NCI-H146 (cell line): ENCODE data around the gene CHN1.

Experiments
- DNase-seq: peaks from one replicate; lab custom pipeline; 2025; lab: John Stamatoyannopoulos, UW

CHN1 gene

DNA sequence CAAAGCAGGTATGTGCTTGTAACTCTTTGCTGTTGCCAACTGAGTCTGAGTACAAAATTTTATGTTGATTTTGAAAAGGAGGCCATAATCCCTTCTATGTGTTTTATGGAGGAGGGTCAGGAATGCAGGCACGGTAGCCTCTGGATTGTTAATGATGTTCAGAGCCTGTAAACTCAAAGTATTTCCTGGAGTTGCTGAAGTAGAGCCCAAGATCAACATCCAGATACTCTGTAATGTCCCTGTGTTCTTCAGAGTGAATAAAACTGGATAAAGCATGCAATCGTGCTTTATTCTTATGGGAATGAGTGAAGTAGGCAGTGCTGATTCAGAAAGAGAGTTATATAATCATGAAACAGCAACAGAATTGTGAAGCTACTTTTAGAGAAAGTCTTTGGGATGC lies 179.1 kb downstream of the CHN1 start:
- no peak for DNase-seq

- no peak for DNase-seq
Measured at GRCh38 chr2:174824068-174824467, 181.1 kb downstream of the CHN1 start.

GRCh38 chr2:174821628-174822027 lies 183.6 kb downstream of the CHN1 start:
- DNase-seq = no peak

- no peak for DNase-seq
Measured at GRCh38 chr2:174820361-174820760, 184.8 kb downstream of the CHN1 start.

DNA sequence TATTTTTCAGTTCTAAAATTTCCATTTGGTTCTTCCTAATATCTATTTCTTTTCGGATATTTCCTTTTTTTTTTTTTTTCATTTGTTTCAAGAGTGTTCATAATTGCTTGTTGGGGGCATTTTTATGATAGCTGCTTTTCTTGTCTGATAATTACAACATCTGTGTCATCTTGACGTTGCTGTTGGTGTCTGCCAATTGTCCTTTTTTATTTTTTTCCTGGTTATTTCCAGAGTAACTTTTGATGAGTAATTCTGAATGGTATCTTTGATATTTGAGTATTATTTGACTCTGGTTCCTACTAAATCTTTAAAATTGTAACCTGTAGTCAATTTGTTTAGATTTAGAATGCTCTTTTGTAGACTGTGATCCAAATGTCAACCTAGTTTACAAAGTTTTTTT lies 189.7 kb downstream of the CHN1 start:
- DNase-seq = no peak

- no peak for DNase-seq
Measured at GRCh38 chr2:174812037-174812436, 193.1 kb downstream of the CHN1 start.

DNA sequence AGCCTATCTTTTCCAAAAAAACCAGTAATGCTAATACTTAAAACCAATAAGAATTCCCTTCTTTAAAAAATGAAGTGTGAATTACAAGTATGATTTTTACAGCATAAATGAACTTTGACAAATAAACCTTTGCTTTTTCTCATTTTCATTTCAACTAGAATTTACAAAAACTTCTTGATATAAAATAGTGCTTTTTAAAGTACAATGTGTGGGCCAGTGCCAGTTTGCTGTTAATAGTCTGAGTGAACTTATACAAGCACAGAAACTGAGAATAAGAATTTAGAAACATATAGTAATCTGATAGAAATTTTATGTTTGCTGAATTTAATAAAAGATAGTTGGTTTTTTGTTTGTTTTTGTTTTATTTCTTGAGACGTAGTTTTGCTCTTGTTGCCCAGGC lies 197.2 kb downstream of the CHN1 start:
- no peak for DNase-seq

DNA sequence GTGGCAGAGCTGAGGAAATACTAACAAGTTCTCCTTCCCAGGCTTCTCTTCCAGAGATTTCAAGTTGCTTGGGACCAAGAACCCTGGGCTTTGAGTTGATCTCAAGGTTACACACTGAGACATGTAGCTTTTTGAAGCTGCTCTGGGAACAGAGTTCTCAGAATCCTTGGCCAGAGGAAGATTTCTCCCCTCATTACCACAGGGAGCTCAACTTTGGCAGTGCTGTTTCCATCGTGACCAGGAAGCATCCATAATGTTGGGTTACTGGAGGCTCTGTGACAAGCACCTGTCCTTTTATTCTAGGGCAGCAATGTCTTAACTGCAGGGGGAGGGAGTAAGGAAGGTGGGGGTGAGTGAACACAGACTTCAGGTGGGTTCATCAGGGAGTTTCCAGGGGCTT lies 199.4 kb downstream of the CHN1 start:
- no peak for DNase-seq

DNA sequence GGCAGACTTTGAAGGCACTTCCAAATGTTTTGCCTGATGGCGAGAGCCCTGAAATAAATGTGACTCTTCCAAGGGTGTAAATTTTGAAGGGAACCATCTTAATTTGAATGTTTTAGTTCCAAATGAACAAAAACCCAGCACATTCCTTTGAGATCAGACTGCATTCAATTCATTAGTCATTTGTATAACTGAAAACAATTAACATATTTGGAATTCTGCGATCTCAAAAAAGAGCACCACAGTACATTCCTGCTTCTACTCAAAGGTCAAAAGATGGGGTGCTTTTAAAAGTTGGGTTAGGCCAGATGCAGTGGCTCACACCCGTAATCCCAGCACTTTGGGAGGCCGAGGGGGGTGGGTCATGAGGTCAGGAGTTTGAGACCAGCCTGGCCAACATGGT lies 202.7 kb downstream of the CHN1 start:
- no peak for DNase-seq

DNA sequence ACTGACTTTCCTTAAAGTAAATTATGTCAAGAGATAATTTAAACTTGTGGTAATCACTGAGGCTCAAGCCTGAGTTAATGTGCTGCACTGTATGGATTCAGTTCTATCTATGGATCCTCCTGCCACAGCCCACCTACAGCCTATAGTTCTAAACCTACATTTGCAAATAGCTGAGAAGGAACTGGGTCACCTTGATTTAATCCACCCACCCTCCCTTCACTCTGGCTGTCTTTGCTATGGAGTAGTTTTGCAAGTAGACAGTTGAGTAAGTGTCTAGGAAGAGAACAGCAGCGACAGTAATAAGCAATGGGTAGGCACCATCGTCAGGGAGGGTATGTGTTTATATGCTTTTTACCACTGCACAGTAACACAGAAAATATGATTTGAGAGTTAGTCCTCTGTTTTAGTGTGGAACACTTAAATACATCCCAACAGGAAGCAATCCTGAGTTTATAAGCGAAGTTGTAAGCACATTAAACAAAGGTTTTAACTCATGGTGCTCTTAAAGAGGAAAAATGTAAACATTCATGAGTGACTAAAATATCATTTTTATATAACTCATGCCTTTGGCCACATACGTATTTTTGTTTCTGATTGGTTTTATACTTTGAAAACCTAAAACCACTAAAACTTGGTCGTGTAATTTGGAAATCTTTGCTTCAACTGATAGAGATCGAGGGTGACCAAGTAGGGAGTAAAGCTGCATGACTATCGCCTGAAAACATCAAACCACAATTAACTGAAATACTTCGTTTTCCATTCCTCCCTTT lies 204.6 kb downstream of the CHN1 start:
- DNase-seq = no peak

DNA sequence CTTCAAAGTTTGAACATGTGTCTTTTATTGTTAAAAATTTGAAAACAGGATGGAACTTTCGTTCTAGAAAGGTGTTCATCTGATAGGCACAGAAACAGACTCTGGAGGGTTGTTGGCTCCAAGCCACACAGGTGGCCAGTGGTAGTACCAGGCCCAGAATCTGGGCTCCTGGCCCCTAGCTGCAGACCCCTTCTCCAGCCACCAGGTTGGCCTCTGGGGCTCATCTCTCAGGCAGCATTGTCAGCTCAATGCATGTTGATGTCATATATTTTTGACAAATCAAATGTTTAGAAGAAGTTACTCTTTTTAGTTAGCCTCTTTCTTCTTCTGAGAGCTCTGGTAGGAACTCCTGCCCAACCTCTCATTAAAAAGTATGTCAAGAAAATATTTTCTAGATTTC lies 206.4 kb downstream of the CHN1 start:
- no peak for DNase-seq

DNA sequence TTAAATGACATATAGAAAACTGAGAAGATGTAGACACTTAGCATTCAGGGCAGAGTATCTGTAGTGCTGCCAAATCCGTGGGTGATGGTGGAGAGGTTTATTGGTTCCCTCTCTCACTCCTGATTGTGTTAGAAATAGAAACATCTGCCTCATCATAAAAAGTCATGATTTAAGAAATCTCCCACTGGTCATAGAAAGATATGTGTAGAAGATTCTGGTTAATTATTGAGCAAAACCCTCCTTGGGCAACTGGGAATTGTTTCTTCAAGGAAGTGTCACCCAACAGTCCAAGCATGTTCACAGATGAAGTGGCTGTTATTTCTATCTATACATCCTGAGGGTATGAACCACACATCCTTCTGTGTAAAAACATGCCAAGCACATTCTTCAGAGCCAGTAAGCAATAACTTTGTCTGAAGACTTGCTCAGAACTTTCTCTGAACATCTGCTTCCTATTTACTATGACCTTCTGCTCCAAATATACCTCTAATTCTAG lies 207.4 kb downstream of the CHN1 start:
- DNase-seq = no peak

DNA sequence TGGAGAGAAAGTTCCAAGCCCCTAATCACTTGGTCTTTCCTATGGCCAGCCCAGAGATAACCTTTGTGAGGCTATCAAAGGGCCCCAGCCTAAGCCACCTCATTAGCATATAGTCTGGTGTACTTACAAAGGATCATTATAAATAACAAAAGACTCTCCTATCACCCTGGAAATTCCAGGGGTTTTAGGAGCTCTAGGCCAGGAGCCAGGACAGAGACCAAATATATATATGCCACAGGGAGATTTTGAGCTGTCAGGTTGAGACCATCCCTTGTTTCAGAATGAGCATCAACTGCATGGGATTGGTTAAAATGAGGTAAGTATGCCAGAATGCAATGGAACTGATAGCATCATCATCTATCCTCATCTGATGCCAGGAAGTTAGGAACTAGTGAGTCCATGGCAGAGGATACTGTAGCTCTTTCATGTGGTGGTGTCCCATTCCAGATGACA lies 208.8 kb downstream of the CHN1 start:
- no peak for DNase-seq

DNA sequence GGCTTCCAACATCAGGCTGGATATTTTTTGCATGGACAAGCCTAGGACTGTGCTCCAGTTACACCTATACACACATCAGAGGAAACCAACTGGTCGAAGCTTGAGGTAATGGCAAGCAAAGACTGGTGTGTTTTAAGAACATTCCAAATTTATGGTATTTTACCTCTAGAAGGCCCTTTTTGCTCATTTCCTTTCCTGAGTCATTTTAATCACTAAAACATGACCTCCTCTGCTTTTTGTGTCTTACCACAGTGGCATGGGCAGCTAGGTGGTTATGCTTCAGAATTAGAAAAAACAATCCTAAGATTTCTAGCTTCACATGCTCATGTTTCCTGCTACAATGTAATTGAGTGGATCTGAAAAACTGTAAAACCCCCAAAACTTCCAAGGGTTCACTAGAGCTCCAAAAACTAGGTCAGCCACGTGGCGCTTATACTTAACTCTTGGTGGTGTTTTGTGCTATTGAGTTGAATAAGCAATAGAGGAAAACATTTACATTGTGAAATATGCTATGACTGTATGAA lies 210.3 kb downstream of the CHN1 start:
- no peak for DNase-seq

GRCh38 chr2:174792309-174793025 lies 212.7 kb downstream of the CHN1 start:
- no peak for DNase-seq

- no peak for DNase-seq
Measured at GRCh38 chr2:174791746-174792280, 213.4 kb downstream of the CHN1 start.

DNA sequence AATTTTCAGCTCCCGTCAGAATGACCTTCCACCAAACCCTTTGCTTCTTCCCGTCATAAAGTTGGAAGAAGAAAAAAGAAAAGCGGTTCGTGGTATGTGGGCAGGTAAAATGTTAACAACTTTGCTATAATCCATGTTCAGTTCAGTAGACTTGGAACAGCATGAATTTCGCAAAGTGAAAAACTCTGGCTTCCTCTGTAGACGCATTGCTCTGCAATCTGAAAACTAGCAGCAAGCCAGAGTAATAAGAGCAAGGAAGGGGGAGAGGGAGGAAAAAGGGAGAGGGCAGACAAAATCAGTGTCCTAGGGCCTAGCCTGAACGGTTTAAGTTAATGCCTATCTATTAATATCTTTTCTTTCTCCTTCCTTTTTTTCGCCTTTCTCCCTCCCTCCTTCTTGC lies 214.2 kb downstream of the CHN1 start:
- DNase-seq = no peak

DNA sequence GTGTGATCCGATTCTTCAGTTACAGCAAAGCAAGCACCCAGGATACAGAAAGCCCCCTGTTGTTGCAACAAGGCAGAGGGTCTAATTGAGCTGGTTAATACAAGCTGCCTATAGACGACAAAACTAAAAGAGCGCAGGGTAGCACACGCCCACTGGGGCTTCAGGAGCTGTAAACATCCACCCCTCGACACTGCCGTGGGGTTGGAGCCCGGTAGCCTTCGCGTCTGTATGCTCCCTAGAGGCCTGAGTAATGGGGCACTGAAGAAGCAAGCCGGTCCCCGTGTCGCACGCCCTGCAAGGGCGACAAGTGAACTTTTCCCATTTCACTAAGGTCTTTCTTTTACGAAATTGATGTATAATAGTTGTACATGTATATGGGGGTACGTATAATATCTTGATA lies 216.2 kb downstream of the CHN1 start:
- DNase-seq = no peak

DNA sequence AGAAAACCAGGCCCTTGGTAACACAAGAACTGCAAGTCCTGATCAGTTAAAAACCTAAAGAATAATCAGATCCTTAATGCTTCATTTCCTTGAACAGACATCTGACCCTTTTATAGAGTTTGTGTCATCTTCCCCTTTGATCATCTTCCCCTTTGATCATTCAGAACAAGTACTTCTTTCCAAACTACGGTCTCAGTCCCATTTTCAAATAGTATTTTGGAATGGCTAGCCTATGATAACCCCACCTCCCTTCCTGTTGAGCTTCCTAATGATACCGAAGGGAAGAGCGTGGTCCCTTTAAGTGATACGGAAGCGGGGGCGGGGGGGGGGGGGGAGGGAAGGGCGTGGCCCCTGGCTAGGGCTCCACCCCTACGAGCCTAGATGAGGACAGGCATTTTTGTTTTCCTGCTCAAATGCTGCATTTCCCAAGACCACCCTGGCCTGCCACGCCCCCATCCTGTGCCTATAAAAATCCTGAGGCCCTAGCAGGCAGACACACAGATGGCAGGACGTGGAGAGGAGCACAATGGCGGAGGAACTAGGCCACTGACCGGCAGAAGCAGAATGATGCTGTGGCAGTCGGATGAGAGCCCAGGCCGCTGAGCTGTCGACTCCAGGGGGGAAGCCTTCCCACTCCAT lies 216.8 kb downstream of the CHN1 start:
- DNase-seq = no peak

- DNase-seq = no peak
Measured at GRCh38 chr2:174787487-174788205, 217.5 kb downstream of the CHN1 start.

DNA sequence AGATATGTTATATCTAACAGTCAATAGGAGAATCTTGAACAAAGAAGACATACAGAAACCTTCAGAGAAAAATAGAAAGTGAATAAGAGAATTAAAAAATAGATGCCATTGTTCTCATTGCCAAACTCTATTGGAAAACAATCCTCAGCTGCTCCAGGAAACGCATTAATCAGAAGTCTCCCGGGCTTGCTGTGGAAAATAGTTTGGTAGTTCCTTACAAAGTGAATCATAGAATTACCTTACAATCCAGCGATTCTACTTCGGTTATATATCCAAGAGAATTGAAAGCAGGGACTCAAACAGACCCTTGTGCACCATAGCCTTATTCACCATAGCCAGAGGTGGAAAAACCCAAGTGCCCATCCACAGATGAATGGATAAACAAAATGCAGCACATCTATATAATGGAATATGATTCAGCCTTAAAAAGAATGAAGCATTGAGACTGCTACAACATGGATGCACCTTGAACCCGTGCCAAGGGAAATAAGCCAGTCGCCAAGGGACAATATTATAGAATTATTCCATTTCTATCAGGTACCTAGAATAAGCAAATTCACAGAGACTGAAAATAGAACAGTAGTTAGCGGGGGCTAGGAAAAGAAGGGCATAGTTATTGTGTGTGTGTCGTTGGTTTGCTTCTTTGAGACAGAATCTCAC lies 219.0 kb downstream of the CHN1 start:
- no peak for DNase-seq
